ENCODE measurements around the gene TMEM52.
A peak's percentile ranks its signal among the peaks of the same experiment; 100 is the strongest.

TMEM52 gene

DNA sequence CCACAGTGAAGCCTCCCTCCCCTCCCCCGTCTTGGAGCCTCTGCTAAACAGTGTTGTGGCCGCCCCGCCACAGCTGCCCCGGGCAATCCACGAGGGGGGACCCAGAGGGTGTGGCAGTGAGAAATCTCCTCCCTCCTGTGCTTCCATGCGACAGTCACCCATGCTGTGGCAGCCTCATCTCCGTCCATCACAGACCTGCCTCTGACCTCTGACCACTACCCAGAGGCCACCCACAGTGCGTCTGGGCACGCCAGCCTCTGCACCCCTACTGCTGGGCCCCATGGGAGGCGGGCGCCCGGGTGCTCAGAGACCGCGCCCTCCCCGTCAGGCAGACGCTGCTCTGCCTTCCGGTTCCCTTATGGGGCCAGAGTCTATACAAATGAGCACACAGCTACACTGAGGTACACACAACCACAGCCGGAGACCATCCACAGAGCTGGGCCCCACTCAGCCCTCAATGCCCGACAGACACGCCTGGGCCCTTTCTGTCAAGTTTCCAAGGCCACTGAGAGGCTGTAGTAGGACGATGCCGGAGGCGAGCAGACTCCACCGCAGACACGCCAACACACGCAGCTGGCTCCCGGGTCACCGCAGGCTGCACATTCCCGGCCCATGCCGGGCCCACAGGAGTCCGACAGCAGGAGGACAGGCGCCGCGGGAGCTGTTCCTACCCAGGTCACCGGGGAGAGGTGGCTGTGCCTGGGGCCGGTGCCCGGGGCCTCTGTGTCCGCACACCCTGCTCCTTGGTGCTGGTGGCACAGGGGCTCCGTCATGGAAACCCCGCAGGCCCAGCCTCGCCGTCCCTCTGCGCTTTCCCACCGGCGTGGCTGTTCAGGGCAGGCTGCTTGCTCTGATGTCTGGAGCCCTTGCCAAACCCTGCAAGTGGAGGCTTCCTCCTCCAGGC, 23.9 kb upstream of the TMEM52 start:
- no peak for TF ChIP-seq EZH2phosphoT487 (IDR thresholded peaks at IDR 0.05; ENCODE audit: low read depth)
- TF ChIP-seq, protein P1, sequence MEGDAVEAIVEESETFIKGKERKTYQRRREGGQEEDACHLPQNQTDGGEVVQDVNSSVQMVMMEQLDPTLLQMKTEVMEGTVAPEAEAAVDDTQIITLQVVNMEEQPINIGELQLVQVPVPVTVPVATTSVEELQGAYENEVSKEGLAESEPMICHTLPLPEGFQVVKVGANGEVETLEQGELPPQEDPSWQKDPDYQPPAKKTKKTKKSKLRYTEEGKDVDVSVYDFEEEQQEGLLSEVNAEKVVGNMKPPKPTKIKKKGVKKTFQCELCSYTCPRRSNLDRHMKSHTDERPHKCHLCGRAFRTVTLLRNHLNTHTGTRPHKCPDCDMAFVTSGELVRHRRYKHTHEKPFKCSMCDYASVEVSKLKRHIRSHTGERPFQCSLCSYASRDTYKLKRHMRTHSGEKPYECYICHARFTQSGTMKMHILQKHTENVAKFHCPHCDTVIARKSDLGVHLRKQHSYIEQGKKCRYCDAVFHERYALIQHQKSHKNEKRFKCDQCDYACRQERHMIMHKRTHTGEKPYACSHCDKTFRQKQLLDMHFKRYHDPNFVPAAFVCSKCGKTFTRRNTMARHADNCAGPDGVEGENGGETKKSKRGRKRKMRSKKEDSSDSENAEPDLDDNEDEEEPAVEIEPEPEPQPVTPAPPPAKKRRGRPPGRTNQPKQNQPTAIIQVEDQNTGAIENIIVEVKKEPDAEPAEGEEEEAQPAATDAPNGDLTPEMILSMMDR (IDR thresholded peaks at IDR 0.05; ENCODE audit: low read depth, low read length): no peak
- no peak overlapping the region for H3K27ac ChIP-seq (ENCODE audit: low read length)
- H2AFZ ChIP-seq (ENCODE audit: low read depth, low read length): peak overlapping the region; percentile 95
- peaks cover 6% of the 10 kb centered on the region; the same call in 1 of the 2 replicates for H3K4me1 ChIP-seq (ENCODE audit: low read length)
- H3K9ac ChIP-seq (ENCODE audit: low read length): no peak overlapping the region
- H3K79me2 ChIP-seq (ENCODE audit: low read length): no peaks in the 10 kb centered on the region
- H3K36me3 ChIP-seq (replicated peaks; ENCODE audit: low read depth, low read length): no peaks in the 10 kb centered on the region
- peak overlapping the region; percentile 71; the same call in 1 of the 2 replicates for H3K4me3 ChIP-seq (ENCODE audit: low read length)
- no peaks in the 10 kb centered on the region for H3K27me3 ChIP-seq (ENCODE audit: low read depth, low read length)
- H4K20me1 ChIP-seq (ENCODE audit: insufficient read depth, low read length): no peaks in the 10 kb centered on the region
- no peaks in the 10 kb centered on the region for H3K9me3 ChIP-seq (ENCODE audit: insufficient read depth, low read length)
- peak overlapping the region; percentile 81 for H3K4me2 ChIP-seq (ENCODE audit: low read length)

DNA sequence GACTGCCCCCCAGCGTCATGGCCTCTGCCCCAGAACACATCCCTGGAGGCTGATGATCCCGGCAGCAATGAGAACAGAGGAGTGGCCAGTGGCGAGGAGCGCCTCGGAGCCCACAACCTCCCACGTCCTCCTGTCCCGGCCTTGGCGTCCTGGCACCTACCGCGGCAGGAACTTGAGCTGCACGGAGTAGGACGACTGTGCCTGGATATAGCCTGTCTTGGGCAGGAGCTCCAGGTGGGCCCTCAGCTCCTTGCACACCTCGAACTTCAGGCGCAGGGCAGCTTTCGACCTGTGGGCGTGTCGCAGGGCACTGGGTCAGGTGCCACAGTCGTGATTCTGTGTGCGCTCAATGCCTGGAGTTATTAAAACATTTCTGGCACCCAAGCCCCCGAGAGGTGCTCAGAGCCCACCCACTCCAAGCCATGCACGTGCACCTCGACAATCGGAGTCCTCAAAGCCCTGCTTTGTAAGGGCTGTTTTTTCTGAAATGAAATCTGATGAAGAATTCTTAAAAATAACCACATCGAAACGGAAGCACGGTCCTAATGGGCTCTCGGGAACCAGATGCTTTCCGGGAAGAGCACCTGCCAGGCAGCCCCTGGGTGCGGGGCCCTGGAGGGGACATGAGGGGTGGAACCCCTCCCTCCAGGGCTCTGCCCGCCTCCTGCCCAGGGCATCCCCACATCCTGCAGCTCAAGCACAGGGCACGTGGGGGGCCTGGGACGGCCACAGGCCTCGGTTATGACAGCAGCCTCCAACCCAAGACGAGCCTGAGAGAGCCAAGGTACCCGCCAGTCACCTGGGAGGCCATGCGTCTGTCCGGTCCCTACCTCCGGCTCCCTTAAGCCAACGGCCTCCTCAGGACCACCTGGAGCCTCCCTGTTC, 23.0 kb upstream of the TMEM52 start:
- Histone ChIP-seq H2AFZ (ENCODE audit: low read depth, low read length) (no peak overlapping the region), H4K20me1 (ENCODE audit: insufficient read depth, low read length) (no peaks in the 10 kb centered on the region), H3K36me3 (replicated peaks; ENCODE audit: low read depth, low read length) (no peaks in the 10 kb centered on the region), H3K9me3 (ENCODE audit: insufficient read depth, low read length) (no peaks in the 10 kb centered on the region), H3K4me2 (ENCODE audit: low read length) (no peak overlapping the region), H3K4me1 (ENCODE audit: low read length) (peaks cover 6% of the 10 kb centered on the region; the same call in 1 of the 2 replicates), H3K27me3 (ENCODE audit: low read depth, low read length) (no peaks in the 10 kb centered on the region), H3K79me2 (ENCODE audit: low read length) (no peaks in the 10 kb centered on the region), H3K27ac (ENCODE audit: low read length) (no peak overlapping the region), H3K9ac (ENCODE audit: low read length) (no peak overlapping the region), H3K4me3 (ENCODE audit: low read length) (no peak overlapping the region)
- no peak for TF ChIP-seq EZH2phosphoT487 (IDR thresholded peaks at IDR 0.05; ENCODE audit: low read depth)
- TF ChIP-seq, protein P1 (IDR thresholded peaks at IDR 0.05; ENCODE audit: low read depth, low read length): no peak

DNA sequence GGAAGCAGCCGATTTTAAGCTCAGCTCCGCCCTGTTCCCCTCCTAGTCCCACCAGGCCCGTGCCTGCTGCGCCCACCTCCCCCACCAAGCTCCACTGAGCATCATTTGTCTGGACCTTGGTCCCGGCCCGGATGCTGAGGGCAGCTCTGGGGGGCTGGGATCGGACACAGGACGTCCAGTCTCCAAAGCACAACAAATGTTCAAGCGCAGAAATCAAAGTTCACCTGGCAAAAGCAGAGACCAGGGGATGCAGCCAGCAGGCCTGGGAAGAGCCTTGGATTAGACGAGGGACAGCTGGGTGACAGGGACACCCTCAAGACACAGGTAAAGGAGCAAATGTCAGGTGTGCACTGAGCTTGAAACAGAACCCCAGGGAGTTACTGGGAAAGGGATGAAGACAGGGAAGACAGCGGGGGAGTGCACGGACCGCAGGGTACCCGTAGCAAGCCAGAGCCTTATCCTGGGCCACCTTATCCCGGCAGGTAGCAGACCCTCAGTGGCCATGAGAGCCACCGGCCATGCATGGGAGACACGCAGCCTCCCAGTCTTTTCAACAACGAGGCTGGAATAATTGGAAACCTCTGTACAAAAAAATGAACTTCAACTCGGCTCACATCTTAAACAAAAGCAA, 22.2 kb upstream of the TMEM52 start:
- H3K79me2 ChIP-seq (ENCODE audit: low read length): no peaks in the 10 kb centered on the region
- no peak overlapping the region for H2AFZ ChIP-seq (ENCODE audit: low read depth, low read length)
- H3K36me3 ChIP-seq (replicated peaks; ENCODE audit: low read depth, low read length): no peaks in the 10 kb centered on the region
- no peak overlapping the region for H3K27ac ChIP-seq (ENCODE audit: low read length)
- no peak overlapping the region for H3K9ac ChIP-seq (ENCODE audit: low read length)
- H3K4me1 ChIP-seq (ENCODE audit: low read length): peaks cover 6% of the 10 kb centered on the region; the same call in 1 of the 2 replicates
- H3K4me2 ChIP-seq (ENCODE audit: low read length): no peak overlapping the region
- no peaks in the 10 kb centered on the region for H4K20me1 ChIP-seq (ENCODE audit: insufficient read depth, low read length)
- H3K4me3 ChIP-seq (ENCODE audit: low read length): no peak overlapping the region
- no peak for TF ChIP-seq EZH2phosphoT487 (IDR thresholded peaks at IDR 0.05; ENCODE audit: low read depth)
- TF ChIP-seq, protein P1 (IDR thresholded peaks at IDR 0.05; ENCODE audit: low read depth, low read length): no peak
- H3K27me3 ChIP-seq (ENCODE audit: low read depth, low read length): no peaks in the 10 kb centered on the region
- H3K9me3 ChIP-seq (ENCODE audit: insufficient read depth, low read length): no peaks in the 10 kb centered on the region
